Memory B cell (primary cell): Measurements from ENCODE around the gene CYBRD1.
"Not testable (repeated sequence)": the region's sequence is repeated elsewhere in the genome, so short reads cannot be mapped to it uniquely, and the experiment has no call there.

Experiments used
- ATAC-seq: fragments of 150-1000 bp; cut with Tn5 transposase; 2 replicates; pipeline ENCODE4 v1.10.0; 2021; ENCODE audit warnings: low read depth, mild to moderate bottlenecking, moderate library complexity
- DNase-seq, 2 donors: peaks; one replicate each; pipeline ENCODE4 v3.0.0; 2022; ENCODE audit warnings: low spot score in 2 of 2
- H3K27ac Mint-ChIP-seq: one replicate; pipeline ENCODE4 v1.8.0; 2022; ENCODE audit warnings: mild to moderate bottlenecking, moderate library complexity, mixed read lengths
- H3K27me3 Mint-ChIP-seq: one replicate; pipeline ENCODE4 v1.8.0; 2022; ENCODE audit warnings: mixed read lengths
- H3K36me3 Mint-ChIP-seq: one replicate; pipeline ENCODE4 v1.8.0; 2022; ENCODE audit warnings: mild to moderate bottlenecking, mixed read lengths
- H3K4me1 Mint-ChIP-seq: one replicate; pipeline ENCODE4 v1.8.0; 2022; ENCODE audit warnings: mixed read lengths
- H3K4me3 Mint-ChIP-seq: one replicate; pipeline ENCODE4 v1.8.0; 2022; ENCODE audit warnings: mild to moderate bottlenecking, moderate library complexity, mixed read lengths
- H3K9me3 Mint-ChIP-seq: one replicate; pipeline ENCODE4 v1.8.0; 2022; ENCODE audit warnings: mixed read lengths

The CYBRD1 gene

DNA sequence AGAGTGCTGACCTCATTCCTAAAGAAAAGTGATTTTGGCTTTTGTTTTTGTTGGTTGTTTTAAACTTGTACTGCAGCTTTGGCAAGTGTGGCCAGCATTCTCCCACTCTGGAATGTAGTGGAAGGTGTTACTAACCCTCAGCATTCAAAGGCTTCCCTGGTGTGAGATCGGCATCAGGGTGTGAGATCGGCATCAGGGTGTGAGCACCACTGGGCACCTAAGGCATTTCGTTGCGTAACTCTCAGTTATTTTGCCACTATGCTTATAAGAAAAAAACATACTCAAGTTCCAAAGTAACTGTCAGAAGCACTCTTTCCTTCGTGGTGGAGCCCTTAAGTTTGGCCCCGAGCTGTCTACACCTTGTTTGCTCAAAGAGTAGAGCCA lies 1.7 kb downstream of the CYBRD1 start:
- Mint-ChIP-seq H3K36me3 (no peaks in the 10 kb centered on the region), H3K9me3 (no peaks in the 10 kb centered on the region), H3K27me3 (peaks cover 32% of the 10 kb centered on the region), H3K4me1 (peaks cover 7% of the 10 kb centered on the region), H3K4me3 (peak overlapping the region; percentile 49), H3K27ac (no peak overlapping the region)
- ATAC-seq = no peak
- DNase-seq = no peak

DNA sequence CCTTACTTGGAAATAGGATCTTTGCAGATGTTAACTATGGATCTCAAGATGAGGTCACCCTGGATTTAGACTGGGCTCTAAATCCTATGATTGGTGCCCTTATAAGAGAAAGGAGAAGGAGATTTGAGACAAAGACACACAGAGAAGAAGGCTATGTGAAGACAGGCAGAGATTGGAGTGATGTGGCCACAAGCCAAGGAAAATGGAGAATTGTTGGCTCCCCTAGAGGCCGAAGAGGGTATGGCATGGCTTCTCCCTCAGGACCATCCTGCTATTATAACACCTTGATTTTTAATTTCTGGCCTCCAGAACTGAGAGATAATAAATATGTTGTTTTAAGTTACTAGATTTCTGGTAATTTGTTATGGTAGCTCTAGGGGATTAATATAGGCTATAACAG lies 7.6 kb downstream of the CYBRD1 start:
- DNase-seq = no peak
- Mint-ChIP-seq H3K4me1 (no peaks in the 10 kb centered on the region), H3K4me3 (no peak overlapping the region), H3K27ac (no peak overlapping the region), H3K9me3 (peaks cover 4% of the 10 kb centered on the region), H3K36me3 (no peaks in the 10 kb centered on the region), H3K27me3 (peaks cover 18% of the 10 kb centered on the region)
- no peak for ATAC-seq

DNA sequence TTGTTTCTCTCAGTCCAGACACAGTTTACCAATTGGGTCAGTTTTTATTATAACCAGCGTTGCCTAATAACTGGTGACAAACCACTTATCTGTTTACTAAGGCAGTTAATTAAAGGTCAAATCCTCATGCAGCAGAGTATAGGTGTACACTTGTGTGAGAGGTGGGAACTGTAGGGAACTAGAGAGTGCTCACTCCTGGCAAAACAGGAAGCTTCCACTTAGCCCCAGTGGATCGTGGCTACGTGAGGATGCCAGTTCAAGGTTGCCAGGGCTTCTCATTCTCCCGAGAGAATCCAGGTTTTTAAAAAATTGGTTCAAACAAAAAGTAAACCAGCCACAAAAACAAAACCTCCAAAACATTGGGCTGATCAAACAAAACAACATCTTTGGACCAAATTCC lies 8.1 kb downstream of the CYBRD1 start:
- no peaks in the 10 kb centered on the region for H3K36me3 Mint-ChIP-seq
- peaks cover 4% of the 10 kb centered on the region for H3K9me3 Mint-ChIP-seq
- peaks cover 13% of the 10 kb centered on the region for H3K27me3 Mint-ChIP-seq
- H3K4me1 Mint-ChIP-seq = no peaks in the 10 kb centered on the region
- H3K4me3 Mint-ChIP-seq = no peak overlapping the region
- no peak for ATAC-seq
- DNase-seq = no peak
- no peak overlapping the region for H3K27ac Mint-ChIP-seq

DNA sequence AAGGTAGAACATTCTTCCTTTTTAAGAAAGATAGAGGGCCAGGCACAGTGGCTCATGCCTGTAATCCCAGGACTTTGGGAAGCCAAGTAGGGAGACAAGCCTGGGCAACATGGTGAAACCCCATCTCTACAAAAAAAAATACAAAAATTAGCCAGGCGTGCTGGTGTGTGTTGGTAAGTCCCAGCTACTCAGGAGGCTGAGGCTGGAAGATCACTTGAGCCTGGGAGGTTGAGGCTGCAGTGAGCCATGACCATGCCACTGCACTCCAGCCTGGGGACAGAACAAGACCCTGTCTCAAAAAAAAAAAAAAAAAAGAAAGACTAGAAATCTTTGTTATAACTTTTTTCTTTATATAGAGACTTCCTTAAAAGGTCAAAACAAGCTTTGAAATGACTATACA lies 8.6 kb downstream of the CYBRD1 start:
- not testable (repeated sequence) for DNase-seq, H3K27ac Mint-ChIP-seq, ATAC-seq, H3K4me3 Mint-ChIP-seq, H3K4me1 Mint-ChIP-seq, H3K9me3 Mint-ChIP-seq, H3K36me3 Mint-ChIP-seq
- peaks cover 13% of the 10 kb centered on the region for H3K27me3 Mint-ChIP-seq

DNA sequence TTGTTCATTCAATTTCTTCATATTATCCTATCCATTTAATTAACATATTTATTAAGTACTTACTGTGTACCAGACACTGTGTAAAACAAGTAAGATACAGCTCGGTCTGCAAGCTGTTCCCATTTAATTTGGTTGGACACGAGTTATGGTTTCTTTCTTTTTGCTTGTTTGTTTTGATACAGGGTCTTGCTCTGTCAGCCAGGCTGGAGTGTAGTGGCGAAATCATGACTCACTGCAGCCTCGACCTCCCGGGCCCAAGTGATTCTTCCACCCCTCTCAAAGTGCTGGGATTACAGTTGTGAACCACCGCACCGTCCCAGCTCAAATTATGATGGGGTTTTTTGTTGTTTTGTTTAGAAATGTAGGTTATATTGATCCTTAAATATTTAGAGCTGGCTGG lies 9.0 kb downstream of the CYBRD1 start:
- Mint-ChIP-seq H3K4me3 (no peak overlapping the region), H3K9me3 (peaks cover 4% of the 10 kb centered on the region), H3K36me3 (no peaks in the 10 kb centered on the region), H3K27ac (no peak overlapping the region), H3K27me3 (peaks cover 12% of the 10 kb centered on the region), H3K4me1 (no peaks in the 10 kb centered on the region)
- DNase-seq (no peak), ATAC-seq (no peak)

DNA sequence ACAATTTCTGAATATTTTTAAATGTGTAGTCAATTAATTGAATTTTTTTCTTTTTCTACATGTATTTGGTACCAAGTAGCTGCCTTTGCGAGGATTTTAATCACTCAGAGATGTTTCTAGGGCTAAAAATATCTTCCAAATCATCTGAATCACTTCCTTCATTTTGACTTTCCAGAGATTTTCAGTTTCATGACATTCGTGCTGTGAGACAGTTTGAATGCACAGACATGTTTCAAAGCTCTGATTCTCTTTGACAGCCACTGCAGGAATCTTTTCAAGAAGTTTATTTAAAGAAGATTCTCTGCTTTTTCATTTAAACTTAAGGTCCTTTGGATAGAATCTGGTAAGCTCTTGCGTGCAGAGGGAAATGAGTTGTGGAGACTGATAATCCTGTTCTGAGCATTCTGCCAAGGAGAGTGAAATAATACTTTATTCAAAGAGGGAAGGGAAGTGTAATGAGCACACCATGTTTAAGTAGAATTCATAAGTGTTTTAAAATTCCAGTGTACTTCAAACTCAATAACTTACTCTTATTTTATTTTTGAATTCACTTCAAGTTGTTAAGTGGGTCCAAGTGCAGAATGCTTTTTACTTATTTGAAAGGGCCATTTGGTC lies 9.7 kb downstream of the CYBRD1 start:
- H3K27ac Mint-ChIP-seq = no peak overlapping the region
- no peak for DNase-seq
- H3K27me3 Mint-ChIP-seq = peaks cover 12% of the 10 kb centered on the region
- peaks cover 4% of the 10 kb centered on the region for H3K9me3 Mint-ChIP-seq
- H3K36me3 Mint-ChIP-seq = no peaks in the 10 kb centered on the region
- no peak for ATAC-seq
- no peak overlapping the region for H3K4me3 Mint-ChIP-seq
- H3K4me1 Mint-ChIP-seq = no peaks in the 10 kb centered on the region

DNA sequence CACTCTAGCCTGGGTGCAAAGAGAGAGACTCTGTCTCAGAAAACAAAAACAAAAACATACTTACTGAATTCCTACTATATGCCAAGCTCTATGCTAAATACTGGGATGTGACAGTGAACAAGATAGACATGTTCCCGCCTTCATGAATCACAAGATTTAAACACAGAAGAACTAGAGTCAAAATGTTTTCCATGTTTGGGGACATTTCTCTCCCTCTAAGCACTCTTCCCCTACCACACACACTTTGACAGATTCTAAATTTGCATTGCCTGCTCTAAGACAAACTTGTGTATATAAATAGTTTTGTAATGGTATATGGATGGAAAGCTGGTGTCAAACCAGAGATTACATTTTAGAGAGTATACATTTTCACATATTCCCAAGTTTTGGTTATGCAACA lies 11.1 kb downstream of the CYBRD1 start:
- H3K36me3 Mint-ChIP-seq = no peaks in the 10 kb centered on the region
- DNase-seq = no peak
- ATAC-seq = no peak
- no peak overlapping the region for H3K27ac Mint-ChIP-seq
- no peak overlapping the region for H3K4me3 Mint-ChIP-seq
- H3K4me1 Mint-ChIP-seq = no peaks in the 10 kb centered on the region
- H3K27me3 Mint-ChIP-seq = peaks cover 8% of the 10 kb centered on the region
- peaks cover 4% of the 10 kb centered on the region for H3K9me3 Mint-ChIP-seq

DNA sequence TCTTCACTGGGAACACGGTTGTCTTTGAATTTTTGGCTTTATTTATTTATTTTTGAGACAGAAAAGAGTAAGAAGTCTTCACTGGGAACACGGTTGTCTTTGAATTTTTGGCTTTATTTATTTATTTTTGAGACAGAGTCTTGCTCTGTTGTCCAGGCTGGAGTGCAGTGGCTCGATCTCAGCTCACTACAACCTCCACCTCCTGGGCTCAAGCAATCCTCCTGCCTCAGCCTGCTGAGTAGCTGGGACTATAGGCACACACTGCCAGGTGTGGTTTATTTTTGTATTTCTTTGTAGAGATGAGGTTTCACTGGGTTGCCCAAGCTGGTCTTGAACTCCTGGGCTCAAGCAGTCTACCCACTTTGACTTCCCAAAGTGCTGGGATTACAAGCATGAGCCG lies 13.3 kb downstream of the CYBRD1 start:
- not testable (repeated sequence) for ATAC-seq, H3K36me3 Mint-ChIP-seq, DNase-seq, H3K27me3 Mint-ChIP-seq, H3K27ac Mint-ChIP-seq, H3K4me3 Mint-ChIP-seq, H3K9me3 Mint-ChIP-seq, H3K4me1 Mint-ChIP-seq

DNA sequence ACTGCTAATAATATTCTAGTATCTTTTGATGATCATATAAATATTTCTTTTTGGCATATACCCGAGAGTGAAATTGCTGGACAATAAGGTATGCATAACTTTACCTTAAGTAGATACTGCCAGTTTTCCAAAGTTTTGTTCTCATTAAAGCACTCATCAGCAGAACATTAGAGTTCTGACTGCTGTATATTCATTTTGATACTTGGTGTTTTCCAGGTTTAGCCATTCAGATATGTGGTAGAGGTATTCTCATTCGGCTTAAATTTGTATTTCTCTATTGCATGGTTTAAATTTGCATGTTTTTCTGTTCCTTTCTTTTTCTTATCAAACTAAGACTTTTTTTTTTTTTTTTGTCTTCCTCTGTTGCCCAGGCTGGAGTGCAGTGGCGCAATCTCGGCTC lies 18.2 kb downstream of the CYBRD1 start:
- ATAC-seq (no peak), DNase-seq (no peak)
- Mint-ChIP-seq H3K4me3 (no peak overlapping the region), H3K27me3 (peaks cover 8% of the 10 kb centered on the region), H3K9me3 (no peaks in the 10 kb centered on the region), H3K4me1 (no peaks in the 10 kb centered on the region), H3K27ac (no peak overlapping the region), H3K36me3 (no peaks in the 10 kb centered on the region)

DNA sequence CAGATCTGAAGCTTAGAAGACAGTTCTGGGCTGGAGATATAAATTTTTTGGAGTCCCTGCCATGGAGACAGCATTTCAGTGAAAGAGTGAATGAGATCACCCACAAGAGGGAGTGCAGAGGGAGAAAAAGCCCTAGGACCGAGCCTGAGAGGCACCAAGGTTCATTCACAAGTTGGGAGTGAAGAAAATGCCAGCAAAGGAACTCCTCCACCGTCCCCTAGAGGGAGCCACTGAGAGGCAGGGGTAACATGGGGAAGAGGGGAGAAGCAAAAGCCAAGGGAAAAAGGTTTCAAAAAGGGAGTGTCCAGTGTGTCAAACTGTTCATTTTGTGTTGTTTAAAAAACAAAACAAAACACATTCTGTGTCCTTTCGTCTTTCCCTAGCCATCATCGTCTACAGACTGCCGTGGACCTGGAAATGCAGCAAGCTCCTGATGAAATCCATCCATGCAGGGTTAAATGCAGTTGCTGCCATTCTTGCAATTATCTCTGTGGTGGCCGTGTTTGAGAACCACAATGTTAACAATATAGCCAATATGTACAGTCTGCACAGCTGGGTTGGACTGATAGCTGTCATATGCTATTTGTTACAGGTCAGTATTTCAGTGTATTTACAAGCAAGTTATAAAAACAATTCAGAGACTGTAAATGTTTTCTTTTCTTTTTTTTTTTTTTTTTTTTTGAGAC lies 19.1 kb downstream of the CYBRD1 start:
- Mint-ChIP-seq H3K27me3 (peaks cover 8% of the 10 kb centered on the region), H3K27ac (no peak overlapping the region), H3K4me1 (no peaks in the 10 kb centered on the region), H3K4me3 (no peak overlapping the region), H3K9me3 (no peaks in the 10 kb centered on the region), H3K36me3 (no peaks in the 10 kb centered on the region)
- no peak for DNase-seq
- no peak for ATAC-seq

DNA sequence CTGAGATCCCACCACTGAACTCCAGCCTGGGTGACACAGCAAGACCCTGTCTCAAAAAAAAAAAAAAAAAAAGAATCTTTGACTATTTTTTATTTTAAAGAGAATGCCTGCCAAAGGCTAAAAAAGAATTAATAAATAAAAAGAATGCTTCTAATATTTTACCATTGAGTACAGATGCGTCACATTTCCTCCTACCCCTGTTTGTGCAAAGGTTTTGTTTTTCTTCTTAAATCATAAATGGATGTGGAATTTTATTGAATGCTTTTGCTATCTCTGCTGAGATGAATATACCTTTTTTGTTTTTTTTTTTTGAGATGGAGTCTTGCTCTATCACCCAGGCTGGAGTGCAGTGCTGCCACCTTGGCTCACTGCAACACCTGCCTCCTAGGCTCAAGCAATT lies 22.8 kb downstream of the CYBRD1 start:
- Mint-ChIP-seq H3K9me3 (no peaks in the 10 kb centered on the region), H3K27ac (no peak overlapping the region), H3K36me3 (no peaks in the 10 kb centered on the region), H3K4me1 (peaks cover 12% of the 10 kb centered on the region), H3K4me3 (no peak overlapping the region), H3K27me3 (peaks cover 7% of the 10 kb centered on the region)
- DNase-seq (no peak), ATAC-seq (no peak)

DNA sequence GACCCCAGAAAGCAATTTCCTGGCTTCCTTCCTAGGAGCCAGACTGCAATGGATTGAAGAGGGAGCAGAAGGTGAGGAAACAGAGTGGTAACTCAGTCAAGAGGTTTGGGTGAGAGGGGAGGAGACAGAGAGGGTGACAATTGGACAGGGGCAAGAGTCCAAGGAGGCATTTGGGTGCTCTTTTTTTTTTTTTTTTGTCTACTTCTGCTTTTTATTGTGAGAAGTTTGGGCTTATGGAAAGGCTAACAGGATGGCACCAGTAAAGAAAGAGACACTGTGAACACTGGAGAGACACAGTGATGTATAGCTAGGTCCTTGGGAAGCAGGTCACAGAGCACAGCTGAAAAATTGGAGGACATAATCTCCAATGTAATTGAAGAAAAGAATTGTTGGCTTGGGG lies 25.0 kb downstream of the CYBRD1 start:
- Mint-ChIP-seq H3K4me3 (no peak overlapping the region), H3K27me3 (peaks cover under 1% of the 10 kb centered on the region), H3K9me3 (no peaks in the 10 kb centered on the region), H3K4me1 (peaks cover 12% of the 10 kb centered on the region), H3K36me3 (no peaks in the 10 kb centered on the region), H3K27ac (no peak overlapping the region)
- DNase-seq = no peak
- ATAC-seq = no peak

DNA sequence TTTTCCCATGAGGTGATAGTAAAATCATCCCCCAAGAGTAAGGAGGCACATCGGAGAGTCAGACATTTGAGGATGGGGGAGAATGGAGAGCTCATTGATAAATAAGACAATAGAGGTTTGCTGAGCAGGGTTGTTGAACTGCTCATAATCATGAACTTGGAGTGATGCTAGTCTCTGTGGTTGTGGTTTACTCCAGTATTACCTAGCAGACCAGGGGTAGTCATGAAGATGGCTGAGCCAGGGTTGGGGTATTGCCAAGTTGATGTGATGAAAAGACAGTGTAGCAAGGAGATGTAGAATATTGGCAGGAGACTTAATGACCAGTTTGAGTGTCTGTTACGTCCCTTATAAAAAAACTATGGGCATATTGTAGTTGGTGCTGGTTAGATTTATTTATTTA lies 25.4 kb downstream of the CYBRD1 start:
- no peak for ATAC-seq
- no peak for DNase-seq
- H3K27ac Mint-ChIP-seq = no peak overlapping the region

DNA sequence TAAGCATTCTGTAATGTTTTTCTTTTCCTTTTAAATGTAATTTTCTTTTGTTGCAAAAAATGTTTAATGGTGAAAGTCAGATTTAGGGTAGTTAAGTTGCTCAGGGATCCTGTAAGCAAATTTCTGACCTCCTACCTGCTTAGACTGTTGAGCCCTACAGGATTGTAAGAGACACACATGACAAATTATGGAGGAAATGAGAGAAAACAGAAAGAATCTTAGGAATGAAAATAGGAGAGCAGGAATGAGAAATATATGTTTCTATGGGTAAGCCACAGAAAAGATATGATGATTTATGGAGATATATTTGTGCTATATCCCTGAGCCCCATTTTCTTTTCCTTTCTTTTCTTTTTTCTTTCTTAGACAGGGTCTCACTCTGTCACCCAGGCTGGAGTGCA lies 28.3 kb downstream of the CYBRD1 start:
- Mint-ChIP-seq H3K36me3 (no peaks in the 10 kb centered on the region), H3K4me3 (no peak overlapping the region), H3K9me3 (no peaks in the 10 kb centered on the region), H3K4me1 (peaks cover 12% of the 10 kb centered on the region), H3K27me3 (no peaks in the 10 kb centered on the region), H3K27ac (no peak overlapping the region)
- ATAC-seq (no peak), DNase-seq (no peak)

More for the DNA sequence above, 25.4 kb downstream of the CYBRD1 start:
- Mint-ChIP-seq H3K4me1 (peaks cover 12% of the 10 kb centered on the region), H3K36me3 (no peaks in the 10 kb centered on the region), H3K9me3 (no peaks in the 10 kb centered on the region), H3K4me3 (no peak overlapping the region), H3K27me3 (no peaks in the 10 kb centered on the region)

DNA sequence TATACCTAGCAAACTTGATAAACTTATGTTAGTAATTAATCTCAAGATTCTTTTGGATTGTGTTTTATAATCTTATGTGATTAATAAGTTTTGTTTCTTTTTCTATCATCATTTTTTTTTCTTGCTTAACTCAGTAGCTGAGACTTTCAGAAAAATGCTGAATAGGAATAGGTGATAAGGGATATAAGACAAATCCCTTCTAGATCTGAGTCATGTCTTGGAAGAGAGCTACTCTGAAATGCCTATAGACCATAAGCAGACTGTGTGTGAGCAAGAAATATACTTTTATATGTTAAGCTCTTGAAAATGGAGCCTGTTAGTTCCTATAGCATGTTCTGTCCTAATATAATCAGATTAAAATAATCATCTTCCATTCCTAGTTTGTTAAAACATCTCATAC lies 29.6 kb downstream of the CYBRD1 start:
- H3K4me3 Mint-ChIP-seq = no peak overlapping the region
- DNase-seq = no peak
- H3K27ac Mint-ChIP-seq = no peak overlapping the region
- no peaks in the 10 kb centered on the region for H3K9me3 Mint-ChIP-seq
- no peaks in the 10 kb centered on the region for H3K36me3 Mint-ChIP-seq
- H3K27me3 Mint-ChIP-seq = no peaks in the 10 kb centered on the region
- no peak for ATAC-seq
- H3K4me1 Mint-ChIP-seq = peaks cover 9% of the 10 kb centered on the region
